SU-DHL-6 (cell line): ENCODE measurements around the gene GRXCR2.

Experiments
- EZH2phosphoT487 ChIP-seq: fragments of 200-600 bp; sonication (generic), shearing (Covaris generic); conservative IDR thresholded peaks from 2 replicates; pipeline ENCODE4 v1.6.1; 2018; ENCODE audit warnings: mild to moderate bottlenecking, antibody characterized with exemption, low read length, moderate library complexity, mixed read lengths
- TF ChIP-seq, protein P1 (sequence below): fragments of 200-600 bp; sonication (generic); IDR thresholded peaks from one replicate; pipeline ENCODE4 v1.5.1; 2017; ENCODE audit warnings: antibody characterized with exemption, mild to moderate bottlenecking, low read length, moderate library complexity; ENCODE audit not compliant: insufficient read depth, poor library complexity, severe bottlenecking

- TF ChIP-seq, protein P1, sequence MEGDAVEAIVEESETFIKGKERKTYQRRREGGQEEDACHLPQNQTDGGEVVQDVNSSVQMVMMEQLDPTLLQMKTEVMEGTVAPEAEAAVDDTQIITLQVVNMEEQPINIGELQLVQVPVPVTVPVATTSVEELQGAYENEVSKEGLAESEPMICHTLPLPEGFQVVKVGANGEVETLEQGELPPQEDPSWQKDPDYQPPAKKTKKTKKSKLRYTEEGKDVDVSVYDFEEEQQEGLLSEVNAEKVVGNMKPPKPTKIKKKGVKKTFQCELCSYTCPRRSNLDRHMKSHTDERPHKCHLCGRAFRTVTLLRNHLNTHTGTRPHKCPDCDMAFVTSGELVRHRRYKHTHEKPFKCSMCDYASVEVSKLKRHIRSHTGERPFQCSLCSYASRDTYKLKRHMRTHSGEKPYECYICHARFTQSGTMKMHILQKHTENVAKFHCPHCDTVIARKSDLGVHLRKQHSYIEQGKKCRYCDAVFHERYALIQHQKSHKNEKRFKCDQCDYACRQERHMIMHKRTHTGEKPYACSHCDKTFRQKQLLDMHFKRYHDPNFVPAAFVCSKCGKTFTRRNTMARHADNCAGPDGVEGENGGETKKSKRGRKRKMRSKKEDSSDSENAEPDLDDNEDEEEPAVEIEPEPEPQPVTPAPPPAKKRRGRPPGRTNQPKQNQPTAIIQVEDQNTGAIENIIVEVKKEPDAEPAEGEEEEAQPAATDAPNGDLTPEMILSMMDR = no peak
- TF ChIP-seq EZH2phosphoT487 = no peak
Observed at GRCh38 chr5:145913701-145914100, 40.9 kb upstream of the GRXCR2 start.
